Body of pancreas (tissue), 4 donors: Measurements from ENCODE around the gene CSPG4. TPM values are rescaled to one million over a fixed set of nuclear protein-coding genes. Genes with fewer than 3 reads are reported as not detected.
"Not testable (repeated sequence)": the region's sequence is repeated elsewhere in the genome, so short reads cannot be mapped to it uniquely, and the experiment has no call there.

Experiments used
- ATAC-seq: fragments of 150-250 bp; one replicate; pipeline ENCODE4 v1.9.1; 2016
- DNase-seq, 4 donors: peaks; one replicate each; pipeline ENCODE4 v3.0.0-alpha.2; 2019
- H3K27ac ChIP-seq, 4 donors: fragments of 200-600 bp; sonication (generic); 1 replicate in 3 of 4; 2 replicates in 1 of 4; pipeline versions ENCODE4 v1.5.1 to v1.6.1; 2016 to 2019; ENCODE audit warnings: mild to moderate bottlenecking in 1 of 4, mixed read lengths in 1 of 4, moderate library complexity in 1 of 4
- H3K27me3 ChIP-seq, 2 donors: fragments of 200-600 bp; sonication (generic); one replicate each; pipeline ENCODE4 v1.6.0; 2016; ENCODE audit warnings: mild to moderate bottlenecking in 1 of 2
- H3K36me3 ChIP-seq, 2 donors: fragments of 200-600 bp; sonication (generic); replicated peaks in 1 of 2; 2 replicates each; pipeline ENCODE4 v1.5.1; 2016; ENCODE audit warnings: low read depth in 2 of 2; ENCODE audit not compliant: insufficient read depth in 1 of 2
- H3K4me1 ChIP-seq: fragments of 200-600 bp; sonication (generic); one replicate; pipeline ENCODE4 v1.6.0; 2016
- H3K4me3 ChIP-seq, 2 donors: fragments of 200-600 bp; sonication (generic); 1 replicate in 1 of 2; 2 replicates in 1 of 2; pipeline ENCODE4 v1.5.1; 2016 to 2019
- H3K9me3 ChIP-seq, 3 donors: fragments of 200-600 bp; sonication (generic); 1 replicate in 2 of 3; 2 replicates in 1 of 3; pipeline ENCODE4 v1.5.1; 2016
- POLR2A ChIP-seq, 3 donors: fragments of 450-650 bp; IDR thresholded peaks; one replicate each; pipeline ENCODE4 v1.6.1; 2016; ENCODE audit warnings: antibody characterized with exemption in 3 of 3, mild to moderate bottlenecking in 2 of 3
- WGBS, 2 donors: methylation state at CpG; one replicate each; pipeline ENCODE4 v1.1.5; 2017; 5-methylcytosine and 5-hydroxymethylcytosine counted together
- intact Hi-C: fragments of 100-400 bp; cut with DNase I; formaldehyde crosslinking; loops from one replicate; pipeline ENCODE4 v1.15.1; 2023
- total RNA-seq, 2 donors: library from RNA; depleted of rRNA; stranded (reverse); fragments of >200 nt; gene quantifications; one replicate each; pipeline ENCODE4 v1.1.0, GENCODE V29; 2016
- TF ChIP-seq, protein P1 (sequence below), 7 experiments: fragments of 450-650 bp in 4 of 7; fragments of 200-600 bp in 3 of 7; sonication (generic) in 3 of 7; IDR thresholded peaks; one replicate each; pipeline ENCODE4 v1.5.1; 2016 to 2019; ENCODE audit warnings: antibody characterized with exemption in 7 of 7

CSPG4 gene
- total RNA-seq, 2 donors from 2014 or later, result 3.1 to 13.8 TPM

DNA sequence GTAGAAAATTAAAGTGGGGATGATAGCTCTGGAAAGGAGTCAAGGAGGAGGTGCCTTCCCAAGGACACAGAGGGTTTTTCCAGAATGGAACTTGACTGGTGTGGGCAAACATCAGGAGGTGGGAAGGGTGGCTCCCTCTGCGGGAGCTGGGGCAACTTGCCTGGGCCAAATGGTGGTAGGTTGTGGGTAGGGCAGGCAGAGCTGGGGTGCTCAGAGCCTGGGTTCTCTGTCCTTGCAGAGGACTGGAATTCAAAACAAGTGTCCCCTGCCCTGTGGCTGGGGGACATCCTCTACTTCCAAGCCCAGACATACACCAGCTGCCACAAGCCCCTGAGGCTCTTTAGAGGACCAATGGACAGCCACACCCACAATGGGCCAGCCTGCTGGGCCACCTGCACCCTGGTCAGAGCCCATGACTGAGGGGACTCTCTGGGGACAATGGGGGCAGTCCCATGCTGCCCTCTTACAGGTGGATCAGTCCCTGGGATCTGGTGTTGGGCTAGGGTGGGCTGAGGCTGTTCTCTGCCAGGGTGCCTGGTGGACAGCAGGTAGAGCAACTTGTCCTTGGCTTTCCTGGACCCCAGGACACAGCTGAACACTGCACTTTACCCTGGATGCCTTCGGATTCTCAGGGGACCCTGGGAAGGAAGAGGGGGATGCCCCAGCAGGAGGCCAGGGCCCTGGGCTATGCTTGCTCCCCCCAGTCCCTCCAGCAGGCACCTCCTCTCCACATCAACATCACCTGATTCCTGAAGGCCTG lies 38.6 kb upstream of the CSPG4 start:
- 56 to 83% methylated on average over 1 to 2 of the region's 2 CpGs for WGBS, 2 donors
- Histone ChIP-seq H3K4me3 (no peak overlapping the region), H3K27ac (no peak overlapping the region), H3K36me3 (no peaks in the 10 kb centered on the region), H3K27me3 (no peaks in the 10 kb centered on the region), H3K9me3 (no peaks in the 10 kb centered on the region), H3K4me1 (no peaks in the 10 kb centered on the region)
- TF ChIP-seq, protein P1, sequence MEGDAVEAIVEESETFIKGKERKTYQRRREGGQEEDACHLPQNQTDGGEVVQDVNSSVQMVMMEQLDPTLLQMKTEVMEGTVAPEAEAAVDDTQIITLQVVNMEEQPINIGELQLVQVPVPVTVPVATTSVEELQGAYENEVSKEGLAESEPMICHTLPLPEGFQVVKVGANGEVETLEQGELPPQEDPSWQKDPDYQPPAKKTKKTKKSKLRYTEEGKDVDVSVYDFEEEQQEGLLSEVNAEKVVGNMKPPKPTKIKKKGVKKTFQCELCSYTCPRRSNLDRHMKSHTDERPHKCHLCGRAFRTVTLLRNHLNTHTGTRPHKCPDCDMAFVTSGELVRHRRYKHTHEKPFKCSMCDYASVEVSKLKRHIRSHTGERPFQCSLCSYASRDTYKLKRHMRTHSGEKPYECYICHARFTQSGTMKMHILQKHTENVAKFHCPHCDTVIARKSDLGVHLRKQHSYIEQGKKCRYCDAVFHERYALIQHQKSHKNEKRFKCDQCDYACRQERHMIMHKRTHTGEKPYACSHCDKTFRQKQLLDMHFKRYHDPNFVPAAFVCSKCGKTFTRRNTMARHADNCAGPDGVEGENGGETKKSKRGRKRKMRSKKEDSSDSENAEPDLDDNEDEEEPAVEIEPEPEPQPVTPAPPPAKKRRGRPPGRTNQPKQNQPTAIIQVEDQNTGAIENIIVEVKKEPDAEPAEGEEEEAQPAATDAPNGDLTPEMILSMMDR (IDR thresholded peaks at IDR 0.05), result no peak
- no peak for TF ChIP-seq POLR2A (IDR thresholded peaks at IDR 0.05)
- DNase-seq (no peak), ATAC-seq (no peak)
- intact Hi-C loops, result no loop called here

DNA sequence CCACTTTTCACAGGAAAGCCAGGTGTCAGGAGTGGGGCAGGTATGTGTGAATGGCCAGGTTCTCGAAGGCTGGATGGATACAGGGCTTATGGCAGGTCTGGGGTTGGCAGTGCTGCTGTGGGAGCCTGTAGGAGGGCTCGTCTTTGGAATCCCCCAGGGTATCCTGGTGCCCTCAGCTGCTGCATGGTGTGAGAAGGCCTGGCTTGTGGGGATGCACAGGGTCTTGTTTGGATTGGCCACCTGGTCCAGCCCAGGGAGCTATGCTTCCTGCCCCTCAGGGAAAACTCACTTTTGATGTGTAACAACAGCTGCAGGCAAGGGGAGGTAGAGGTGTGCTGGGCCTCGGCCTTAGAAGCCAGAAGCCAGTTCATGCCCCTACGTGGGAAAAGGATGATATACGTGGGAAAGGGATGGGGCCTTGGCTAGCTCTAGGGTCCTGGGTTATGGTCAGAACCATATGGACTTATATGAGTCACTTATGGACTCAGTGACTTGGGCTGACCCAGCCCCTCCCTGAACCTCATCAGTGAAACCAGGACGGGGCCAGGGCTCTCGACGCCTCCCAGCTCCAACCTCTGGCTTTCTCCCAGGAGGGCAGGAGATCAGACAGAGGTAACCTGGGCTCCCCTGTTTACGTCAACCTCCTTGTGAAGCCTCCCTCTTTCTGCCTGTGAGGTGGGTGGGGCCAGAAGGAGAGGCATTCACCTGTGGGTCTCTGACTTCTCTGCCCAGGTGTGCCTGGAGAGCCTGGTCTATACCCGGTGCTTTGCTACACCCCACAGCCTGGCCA lies 37.8 kb upstream of the CSPG4 start:
- intact Hi-C loops, result no loop called here
- DNase-seq, result no peak
- Histone ChIP-seq H3K27me3 (no peaks in the 10 kb centered on the region), H3K9me3 (no peaks in the 10 kb centered on the region), H3K27ac (no peak overlapping the region), H3K4me3 (no peak overlapping the region), H3K36me3 (no peaks in the 10 kb centered on the region), H3K4me1 (no peaks in the 10 kb centered on the region)
- WGBS, 2 donors, result 82 to 92% methylated on average over 9 to 10 of the region's 10 CpGs
- TF ChIP-seq, protein P1 (IDR thresholded peaks at IDR 0.05), result no peak
- no peak for TF ChIP-seq POLR2A (IDR thresholded peaks at IDR 0.05)
- no peak for ATAC-seq

DNA sequence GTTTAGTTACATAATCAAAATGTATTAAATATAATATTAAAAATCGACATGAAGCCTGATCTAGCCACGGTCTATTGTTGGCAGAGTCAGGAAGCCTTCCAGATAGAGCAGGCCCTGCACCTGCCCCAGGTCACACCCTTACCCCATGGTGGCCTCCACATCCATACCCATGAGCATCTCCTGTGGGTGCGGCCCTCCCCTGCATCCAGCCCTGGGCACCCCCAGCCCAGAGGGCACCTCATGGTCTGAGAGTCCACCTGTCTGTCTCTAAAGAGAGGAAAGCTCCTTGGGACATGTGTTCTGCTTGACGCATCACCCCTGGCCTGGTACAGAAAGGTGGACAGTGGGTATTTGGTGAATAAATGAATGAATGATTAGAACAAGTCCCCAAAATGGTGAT lies 37.2 kb upstream of the CSPG4 start:
- no peak overlapping the region for H3K27ac ChIP-seq
- H3K4me1 ChIP-seq, result no peaks in the 10 kb centered on the region
- no peaks in the 10 kb centered on the region for H3K27me3 ChIP-seq
- intact Hi-C loops, result no loop called here
- DNase-seq, result no peak
- WGBS, 2 donors, result 73 to 78% methylated on average over 4 of the region's 4 CpGs
- no peak for TF ChIP-seq POLR2A (IDR thresholded peaks at IDR 0.05)
- TF ChIP-seq, protein P1 (IDR thresholded peaks at IDR 0.05), result no peak
- no peak overlapping the region for H3K4me3 ChIP-seq
- no peak for ATAC-seq
- H3K36me3 ChIP-seq, result no peaks in the 10 kb centered on the region
- H3K9me3 ChIP-seq, result no peaks in the 10 kb centered on the region

DNA sequence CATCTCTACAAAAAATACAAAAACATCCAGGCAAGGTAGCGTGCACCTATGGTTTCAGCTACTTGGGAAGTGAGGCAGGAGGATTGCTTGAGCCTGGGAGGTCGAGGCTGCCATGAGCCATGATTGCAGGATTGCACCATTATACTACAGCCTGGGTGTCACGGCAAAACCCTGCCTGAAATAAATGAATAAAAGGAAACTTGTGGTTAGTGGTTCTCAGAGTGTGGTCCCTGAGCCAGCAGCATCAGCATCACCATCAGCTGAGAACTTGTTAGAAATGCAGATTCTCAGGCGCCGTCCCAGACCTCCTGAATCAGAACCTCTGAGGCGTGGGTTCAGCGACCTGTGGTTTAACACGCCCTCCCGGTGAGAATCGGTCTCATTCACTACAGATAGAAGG lies 36.2 kb upstream of the CSPG4 start:
- H3K9me3 ChIP-seq, H3K36me3 ChIP-seq, H3K4me3 ChIP-seq, H3K27me3 ChIP-seq, H3K4me1 ChIP-seq, H3K27ac ChIP-seq, intact Hi-C loops, DNase-seq, ATAC-seq: not testable (repeated sequence)
- 75 to 76% methylated on average over 3 to 10 of the region's 10 CpGs for WGBS, 2 donors

DNA sequence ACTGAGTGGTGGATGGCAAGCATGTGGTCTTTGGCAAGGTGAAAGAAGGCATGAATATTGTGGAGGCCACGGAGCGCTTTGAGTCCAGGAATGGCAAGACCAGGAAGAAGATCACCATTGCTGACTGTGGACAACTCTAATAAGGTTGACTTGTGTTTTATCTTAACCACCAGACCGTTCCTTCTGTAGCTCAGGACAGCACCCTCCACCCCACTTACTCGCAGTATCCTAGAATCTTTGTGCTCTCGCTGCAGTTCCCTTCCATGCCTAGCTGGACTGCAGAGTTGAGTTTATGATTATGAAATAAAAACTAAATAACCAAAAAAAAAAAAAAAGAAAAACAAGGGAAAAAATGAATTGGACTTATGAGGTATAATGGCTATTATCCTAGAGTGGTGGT lies 34.5 kb upstream of the CSPG4 start:
- H3K27ac ChIP-seq, DNase-seq, H3K27me3 ChIP-seq, H3K4me1 ChIP-seq, H3K36me3 ChIP-seq, H3K4me3 ChIP-seq, H3K9me3 ChIP-seq, intact Hi-C loops, ATAC-seq: not testable (repeated sequence)
- 87 to 94% methylated on average over 5 of the region's 5 CpGs for WGBS, 2 donors
